GM13977 (cell line): ENCODE measurements around the gene RTP4.

Experiments used
- DNase-seq: peaks from one replicate; pipeline ENCODE4 v3.0.0; 2012; ENCODE audit warnings: low spot score
- in situ Hi-C: fragments of 300-500 bp; cut with MboI; formaldehyde crosslinking; loops from one replicate; pipeline ENCODE4 v1.12.0; 2022; ENCODE audit warnings: low sequenced_read_pairs, low pct_unique_long_range_greater_than_20kb, mixed read lengths, inconsistent platforms; ENCODE audit not compliant: unreplicated experiment
- TF ChIP-seq, protein P1 (sequence below): IDR thresholded peaks from 2 replicates; pipeline ENCODE4 v1.5.1; 2012; ENCODE audit warnings: mild to moderate bottlenecking, control low read depth; ENCODE audit not compliant: insufficient read depth; ENCODE audit errors: extremely low read depth, missing control alignments

RTP4 gene

DNA sequence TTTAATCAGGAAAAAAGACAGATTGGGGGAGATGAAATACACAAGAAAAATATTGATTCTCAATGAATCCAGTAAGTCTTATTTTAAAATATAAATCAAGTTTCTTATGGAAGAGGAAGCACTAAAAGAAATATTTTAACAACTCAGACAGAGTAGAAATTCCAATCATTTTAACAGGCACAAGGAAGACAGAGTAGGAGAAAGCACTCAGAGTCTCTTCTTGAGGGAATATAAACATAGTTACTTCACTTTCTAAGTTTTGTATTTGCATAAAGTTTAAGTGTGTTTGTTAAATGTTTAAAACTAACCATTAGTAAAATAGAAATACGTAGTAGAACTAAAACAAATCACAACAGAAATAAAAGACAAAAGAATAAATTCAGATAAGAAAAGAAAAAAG is 24.5 kb upstream of the RTP4 start:
- DNase-seq, result no peak
- in situ Hi-C loops, result no loop called here

DNA sequence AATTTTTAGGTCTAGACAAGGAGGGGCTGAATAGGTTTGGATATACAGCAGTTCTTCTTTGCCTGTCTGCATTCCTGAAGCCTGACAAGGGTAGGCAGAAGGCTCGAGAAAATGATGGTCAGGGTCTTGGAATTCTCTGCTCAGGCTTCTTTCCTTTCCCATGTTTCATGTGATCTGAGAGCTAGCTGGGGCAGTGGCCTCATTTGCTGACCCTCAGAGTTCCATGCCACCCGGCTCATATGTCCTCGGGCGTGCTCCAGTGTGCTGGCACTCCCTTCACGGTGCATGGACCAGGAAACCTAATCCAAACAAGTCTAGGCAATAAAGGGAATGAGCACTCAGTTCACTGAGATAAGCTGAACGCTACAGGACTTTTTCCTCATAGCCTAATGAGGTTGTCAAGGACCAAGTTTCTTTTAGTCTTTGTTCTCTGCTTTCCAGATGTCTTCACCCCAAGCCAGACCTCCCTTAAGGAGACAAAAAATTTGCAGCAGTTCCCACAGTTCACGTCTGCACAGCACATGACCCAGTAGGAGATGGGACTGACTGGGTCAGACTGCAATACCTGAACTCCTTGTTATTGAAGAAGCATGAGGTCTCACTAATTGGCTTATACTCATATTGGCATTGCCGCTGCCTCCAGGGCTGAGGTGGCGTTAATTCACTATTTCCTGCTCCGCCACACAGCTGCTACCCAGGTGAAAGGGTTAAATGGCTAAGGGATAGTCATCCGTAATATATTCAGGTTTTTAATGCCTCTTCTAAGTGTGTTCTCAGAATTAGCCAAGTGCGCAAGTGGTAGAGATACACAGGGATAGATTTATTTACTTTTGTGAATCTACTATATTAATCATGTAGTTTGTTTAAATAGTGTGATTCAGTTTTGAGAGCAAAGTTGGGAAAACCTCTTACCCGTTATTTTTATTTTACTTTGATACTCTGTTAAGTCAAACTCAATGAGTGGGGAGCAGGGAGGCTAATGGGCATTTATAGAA is 15.3 kb upstream of the RTP4 start:
- no peak for DNase-seq
- in situ Hi-C loops, result no loop called here
- TF ChIP-seq, protein P1, sequence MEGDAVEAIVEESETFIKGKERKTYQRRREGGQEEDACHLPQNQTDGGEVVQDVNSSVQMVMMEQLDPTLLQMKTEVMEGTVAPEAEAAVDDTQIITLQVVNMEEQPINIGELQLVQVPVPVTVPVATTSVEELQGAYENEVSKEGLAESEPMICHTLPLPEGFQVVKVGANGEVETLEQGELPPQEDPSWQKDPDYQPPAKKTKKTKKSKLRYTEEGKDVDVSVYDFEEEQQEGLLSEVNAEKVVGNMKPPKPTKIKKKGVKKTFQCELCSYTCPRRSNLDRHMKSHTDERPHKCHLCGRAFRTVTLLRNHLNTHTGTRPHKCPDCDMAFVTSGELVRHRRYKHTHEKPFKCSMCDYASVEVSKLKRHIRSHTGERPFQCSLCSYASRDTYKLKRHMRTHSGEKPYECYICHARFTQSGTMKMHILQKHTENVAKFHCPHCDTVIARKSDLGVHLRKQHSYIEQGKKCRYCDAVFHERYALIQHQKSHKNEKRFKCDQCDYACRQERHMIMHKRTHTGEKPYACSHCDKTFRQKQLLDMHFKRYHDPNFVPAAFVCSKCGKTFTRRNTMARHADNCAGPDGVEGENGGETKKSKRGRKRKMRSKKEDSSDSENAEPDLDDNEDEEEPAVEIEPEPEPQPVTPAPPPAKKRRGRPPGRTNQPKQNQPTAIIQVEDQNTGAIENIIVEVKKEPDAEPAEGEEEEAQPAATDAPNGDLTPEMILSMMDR, result no peak

More for the DNA sequence above, 24.5 kb upstream of the RTP4 start:
- TF ChIP-seq, protein P1, result no peak

- no peak for DNase-seq
- TF ChIP-seq, protein P1, result no peak
- in situ Hi-C loops, result no loop called here
Measured at GRCh38 chr3:187358068-187358467, 10.1 kb upstream of the RTP4 start.

GRCh38 chr3:187359798-187360486 is 8.2 kb upstream of the RTP4 start:
- TF ChIP-seq, protein P1, result no peak
- DNase-seq, result no peak
- in situ Hi-C loops, result no loop called here

DNA sequence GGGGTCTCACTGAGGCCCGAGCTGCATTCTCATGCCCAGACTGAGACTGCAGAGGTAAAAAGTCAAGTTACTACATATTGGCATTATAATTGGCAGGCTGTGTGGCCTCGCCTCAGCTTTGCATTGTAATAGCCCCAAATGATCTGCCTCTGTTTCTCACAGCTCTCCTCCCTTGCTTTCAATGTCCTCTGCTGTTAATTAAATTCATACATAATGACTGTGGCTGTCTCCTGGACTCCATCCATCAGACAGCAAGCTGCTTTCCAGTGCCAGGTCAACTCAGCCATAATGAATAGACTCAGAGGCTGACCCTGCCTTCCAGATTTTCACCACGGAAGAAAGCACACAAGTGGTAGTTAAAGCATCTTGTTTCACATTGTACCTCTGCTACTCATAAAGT is 7.6 kb upstream of the RTP4 start:
- DNase-seq, result no peak
- TF ChIP-seq, protein P1, result no peak
- in situ Hi-C loops, result no loop called here

DNA sequence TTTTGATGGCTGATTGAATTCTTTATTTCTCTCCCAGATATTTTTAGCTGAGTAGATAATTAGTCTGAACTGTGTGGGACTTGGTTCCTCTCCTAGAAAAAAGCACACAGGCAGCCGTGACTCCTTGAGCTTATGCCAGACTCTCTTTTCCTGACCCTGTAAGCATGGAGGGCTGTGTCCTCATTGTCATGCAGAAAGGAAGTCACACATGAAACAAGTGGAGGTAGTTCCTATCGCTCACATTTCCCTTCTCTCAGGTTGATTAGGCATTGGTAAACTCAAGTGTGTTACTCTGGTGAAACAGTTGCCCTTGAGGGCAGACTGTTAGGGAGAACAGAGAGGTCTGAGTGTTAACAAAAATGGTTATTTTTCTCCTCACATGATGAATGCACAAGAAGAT is 6.3 kb upstream of the RTP4 start:
- in situ Hi-C loops, result no loop called here
- no peak for DNase-seq
- TF ChIP-seq, protein P1, result no peak
